Esophagus muscularis mucosa (tissue), 3 donors: ENCODE results near the gene PDE8B.

Source experiments
- CTCF ChIP-seq, 3 experiments: fragments of 200-600 bp in 2 of 3; fragments of 450-650 bp in 1 of 3; sonication (generic) in 2 of 3; IDR thresholded peaks; one replicate each; pipeline ENCODE4 v1.5.1; 2017 to 2019; ENCODE audit warnings: antibody characterized with exemption in 3 of 3, mild to moderate bottlenecking in 2 of 3, moderate library complexity in 1 of 3
- POLR2A ChIP-seq: fragments of 450-650 bp; IDR thresholded peaks from one replicate; pipeline ENCODE4 v1.6.1; 2017; ENCODE audit warnings: antibody characterized with exemption, moderate library complexity, mild to moderate bottlenecking, low read depth
- POLR2AphosphoS5 ChIP-seq, 2 donors: sonication (generic); formaldehyde crosslinking; IDR thresholded peaks; one replicate each; pipeline ENCODE4 v1.6.1; 2017; ENCODE audit warnings: antibody characterized with exemption in 2 of 2

- no peak for TF ChIP-seq CTCF (IDR thresholded peaks at IDR 0.05)
- no peak for TF ChIP-seq POLR2AphosphoS5 (IDR thresholded peaks at IDR 0.05)
- TF ChIP-seq POLR2A, result no peak
These were observed 127.2 kb downstream of the PDE8B start for GRCh38 chr5:77337686-77338085.
